Nephron (organoid): Measurements from ENCODE around the gene LMOD2.

ENCODE experiments used
- H3K27ac Mint-ChIP-seq, 3 experiments: 2 replicates each; pipeline ENCODE4 v1.8.0; 2020; ENCODE audit warnings: mixed read lengths in 3 of 3, mild to moderate bottlenecking in 2 of 3, moderate library complexity in 1 of 3
- H3K27me3 Mint-ChIP-seq: 2 replicates; pipeline ENCODE4 v1.8.0; 2021; ENCODE audit warnings: low read depth, mild to moderate bottlenecking, moderate library complexity, mixed read lengths
- H3K36me3 Mint-ChIP-seq: 2 replicates; pipeline ENCODE4 v1.8.0; 2020; ENCODE audit warnings: low read depth, mixed read lengths
- H3K4me1 Mint-ChIP-seq: 2 replicates; pipeline ENCODE4 v1.8.0; 2020; ENCODE audit warnings: mixed read lengths
- H3K4me3 Mint-ChIP-seq, 3 experiments: 2 replicates each; pipeline ENCODE4 v1.8.0; 2020; ENCODE audit warnings: mild to moderate bottlenecking in 3 of 3, mixed read lengths in 3 of 3, moderate library complexity in 2 of 3
- H3K9me3 Mint-ChIP-seq: 2 replicates; pipeline ENCODE4 v1.8.0; 2020; ENCODE audit warnings: mixed read lengths
- CTCF ChIP-seq, 3 experiments: fragments of 200-600 bp; sonication (generic); IDR thresholded peaks; one replicate each; pipeline ENCODE4 v1.5.0; 2021; ENCODE audit warnings: antibody characterized with exemption in 3 of 3; ENCODE audit not compliant: unreplicated experiment in 3 of 3

The LMOD2 gene

GRCh38 chr7:123692471-123692877, 36.8 kb downstream of the LMOD2 start:
- Mint-ChIP-seq H3K27me3 (no peaks in the 10 kb centered on the region), H3K36me3 (peaks cover 55% of the 10 kb centered on the region), H3K9me3 (no peaks in the 10 kb centered on the region), H3K27ac (peak overlapping the region in 1 of 3 experiments; percentile 57), H3K4me1 (peaks cover 3% of the 10 kb centered on the region), H3K4me3 (no peak overlapping the region)
- no peak for TF ChIP-seq CTCF (IDR thresholded peaks at IDR 0.05; ENCODE audit: unreplicated experiment in 3 of 3)

GRCh38 chr7:123695944-123696677, 40.4 kb downstream of the LMOD2 start:
- no peaks in the 10 kb centered on the region for H3K4me1 Mint-ChIP-seq

GRCh38 chr7:123705211-123705901, 49.7 kb downstream of the LMOD2 start:
- no peaks in the 10 kb centered on the region for H3K27me3 Mint-ChIP-seq
- H3K4me1 Mint-ChIP-seq = peaks cover 10% of the 10 kb centered on the region
- H3K36me3 Mint-ChIP-seq = peaks cover 51% of the 10 kb centered on the region
- no peak overlapping the region for H3K4me3 Mint-ChIP-seq
- no peak for TF ChIP-seq CTCF (IDR thresholded peaks at IDR 0.05; ENCODE audit: unreplicated experiment in 3 of 3)
- peak overlapping the region in 1 of 3 experiments; percentile 1 for H3K27ac Mint-ChIP-seq
- no peaks in the 10 kb centered on the region for H3K9me3 Mint-ChIP-seq

More at GRCh38 chr7:123695944-123696677, 40.4 kb downstream of the LMOD2 start:
- TF ChIP-seq CTCF (IDR thresholded peaks at IDR 0.05; ENCODE audit: unreplicated experiment in 3 of 3) = no peak
- peak overlapping the region in 1 of 3 experiments; percentile 40 for H3K27ac Mint-ChIP-seq
- no peak overlapping the region for H3K4me3 Mint-ChIP-seq
- peaks cover 69% of the 10 kb centered on the region for H3K36me3 Mint-ChIP-seq
- no peaks in the 10 kb centered on the region for H3K27me3 Mint-ChIP-seq
- H3K9me3 Mint-ChIP-seq = no peaks in the 10 kb centered on the region

- Mint-ChIP-seq H3K27me3 (no peaks in the 10 kb centered on the region), H3K36me3 (peaks cover 33% of the 10 kb centered on the region), H3K4me3 (peak overlapping the region in 1 of 3 experiments; percentile 11), H3K27ac (peak overlapping the region in 2 of 3 experiments; percentile 49 to 67), H3K4me1 (peaks cover 28% of the 10 kb centered on the region), H3K9me3 (no peaks in the 10 kb centered on the region)
- no peak for TF ChIP-seq CTCF (IDR thresholded peaks at IDR 0.05; ENCODE audit: unreplicated experiment in 3 of 3)
Observed at GRCh38 chr7:123709525-123709924, 53.9 kb downstream of the LMOD2 start.

- Mint-ChIP-seq H3K27me3 (no peaks in the 10 kb centered on the region), H3K9me3 (no peaks in the 10 kb centered on the region), H3K36me3 (peaks cover 29% of the 10 kb centered on the region), H3K4me3 (peak overlapping the region in 1 of 3 experiments; percentile 33), H3K4me1 (peaks cover 31% of the 10 kb centered on the region), H3K27ac (peak overlapping the region; percentile 43 to 79 (median 62))
- TF ChIP-seq CTCF (IDR thresholded peaks at IDR 0.05; ENCODE audit: unreplicated experiment in 3 of 3) = no peak
Observed at GRCh38 chr7:123710683-123711082, 55.0 kb downstream of the LMOD2 start.
